GM12878 (cell line): ENCODE measurements around the gene ANKRD13C. TPM values are rescaled to one million over a fixed set of nuclear protein-coding genes. Genes with fewer than 3 reads are reported as not detected.

Experiments
- BCL11A ChIP-seq: IDR thresholded peaks from 2 replicates; pipeline ENCODE4 v1.6.1; 2011; ENCODE audit warnings: low read depth, low read length
- EGR1 ChIP-seq, 2 experiments: IDR thresholded peaks; 1 replicate in 1 of 2; 2 replicates in 1 of 2; pipeline ENCODE4 v1.6.1; 2011 to 2012; ENCODE audit warnings: low read depth in 2 of 2, low read length in 2 of 2, borderline replicate concordance in 1 of 2, mild to moderate bottlenecking in 1 of 2, moderate library complexity in 1 of 2
- HDGF ChIP-seq: fragments of 450-650 bp; IDR thresholded peaks from 2 replicates; pipeline ENCODE4 v1.6.1; 2016; ENCODE audit warnings: antibody characterized with exemption
- IRF3 ChIP-seq: fragments of 450-650 bp; IDR thresholded peaks from 2 replicates; pipeline ENCODE4 v1.6.1; 2014; ENCODE audit warnings: mild to moderate bottlenecking
- KAT2A ChIP-seq: conservative IDR thresholded peaks from 2 replicates; pipeline ENCODE4 v1.6.1; 2011; ENCODE audit warnings: low read depth, low read length; ENCODE audit not compliant: control insufficient read depth
- MTA3 ChIP-seq: IDR thresholded peaks from 2 replicates; pipeline ENCODE4 v1.6.1; 2012; ENCODE audit warnings: low read length, inconsistent platforms, borderline replicate concordance
- MXI1 ChIP-seq: fragments of 150-350 bp; IDR thresholded peaks from 2 replicates; pipeline ENCODE4 v1.6.1; 2011; ENCODE audit warnings: low read depth, mild to moderate bottlenecking, inconsistent platforms, low read length, improper control_type of control experiment
- NKRF ChIP-seq: fragments of 450-650 bp; conservative IDR thresholded peaks from 2 replicates; pipeline ENCODE4 v1.6.1; 2017; ENCODE audit warnings: mild to moderate bottlenecking, moderate library complexity
- PAX5 ChIP-seq: IDR thresholded peaks from 2 replicates; pipeline ENCODE4 v1.6.1; 2011; ENCODE audit warnings: low read depth, low read length, borderline replicate concordance
- PAX8 ChIP-seq: fragments of 450-650 bp; IDR thresholded peaks from 2 replicates; pipeline ENCODE4 v1.6.1; 2017; ENCODE audit warnings: mild to moderate bottlenecking, moderate library complexity
- POU2F2 ChIP-seq: IDR thresholded peaks from 3 replicates; pipeline ENCODE4 v1.6.1; 2011; ENCODE audit warnings: low read depth, mild to moderate bottlenecking, low read length, borderline replicate concordance
- RFX5 ChIP-seq: IDR thresholded peaks from 2 replicates; pipeline ENCODE4 v1.6.1; 2011; ENCODE audit warnings: low read depth, low read length, improper control_type of control experiment
- polyA plus RNA-seq, 11 experiments: library from polyadenylated mRNA; depleted of rRNA in 4 of 11; unstranded in 6 of 11; stranded (reverse) in 5 of 11; fragments of >200 nt; fragmentation: Nextera tagmentation in 4 of 11; fragmentation: Illumina TruSeq in 1 of 11; extraction: Ambion mirVana in 4 of 11; extraction: Trizol in 1 of 11; gene quantifications; 1 replicate in 1 of 11; 2 replicates in 10 of 11; pipeline versions ENCODE4 v1.2.1 to v1.2.3, GENCODE V29; 2011 to 2016; ENCODE audit warnings: inconsistent platforms in 2 of 11, missing spikeins in 2 of 11, low read depth in 1 of 11
- total RNA-seq, 4 experiments: library from RNA; depleted of rRNA in 3 of 4; stranded (reverse); fragments of >200 nt in 3 of 4; fragmentation: Illumina TruSeq in 1 of 4; extraction: Trizol in 1 of 4; gene quantifications; 2 replicates each; pipeline versions ENCODE4 v1.2.1 to v1.2.3, GENCODE V29; 2013 to 2021
- TF ChIP-seq, protein P1 (sequence below): IDR thresholded peaks from 2 replicates; pipeline ENCODE4 v1.6.1; 2012; ENCODE audit warnings: improper control_type of control experiment, low read depth, low read length; ENCODE audit not compliant: insufficient replicate concordance
- TF ChIP-seq, protein P2 (sequence below): IDR thresholded peaks from 2 replicates; pipeline ENCODE4 v1.6.1; 2012; ENCODE audit warnings: mild to moderate bottlenecking, low read depth, low read length
- TF ChIP-seq, protein P3 (sequence below): IDR thresholded peaks from 2 replicates; pipeline ENCODE4 v1.6.1; 2012; ENCODE audit warnings: low read length, inconsistent platforms

Gene ANKRD13C
- total and polyA plus RNA-seq, 10 of the 15 experiments (the other 5 are each of a cell fraction or from before 2014, with no cell fraction given): 3.7 to 24.4 (median 14.1) TPM

- TF ChIP-seq, protein P1, sequence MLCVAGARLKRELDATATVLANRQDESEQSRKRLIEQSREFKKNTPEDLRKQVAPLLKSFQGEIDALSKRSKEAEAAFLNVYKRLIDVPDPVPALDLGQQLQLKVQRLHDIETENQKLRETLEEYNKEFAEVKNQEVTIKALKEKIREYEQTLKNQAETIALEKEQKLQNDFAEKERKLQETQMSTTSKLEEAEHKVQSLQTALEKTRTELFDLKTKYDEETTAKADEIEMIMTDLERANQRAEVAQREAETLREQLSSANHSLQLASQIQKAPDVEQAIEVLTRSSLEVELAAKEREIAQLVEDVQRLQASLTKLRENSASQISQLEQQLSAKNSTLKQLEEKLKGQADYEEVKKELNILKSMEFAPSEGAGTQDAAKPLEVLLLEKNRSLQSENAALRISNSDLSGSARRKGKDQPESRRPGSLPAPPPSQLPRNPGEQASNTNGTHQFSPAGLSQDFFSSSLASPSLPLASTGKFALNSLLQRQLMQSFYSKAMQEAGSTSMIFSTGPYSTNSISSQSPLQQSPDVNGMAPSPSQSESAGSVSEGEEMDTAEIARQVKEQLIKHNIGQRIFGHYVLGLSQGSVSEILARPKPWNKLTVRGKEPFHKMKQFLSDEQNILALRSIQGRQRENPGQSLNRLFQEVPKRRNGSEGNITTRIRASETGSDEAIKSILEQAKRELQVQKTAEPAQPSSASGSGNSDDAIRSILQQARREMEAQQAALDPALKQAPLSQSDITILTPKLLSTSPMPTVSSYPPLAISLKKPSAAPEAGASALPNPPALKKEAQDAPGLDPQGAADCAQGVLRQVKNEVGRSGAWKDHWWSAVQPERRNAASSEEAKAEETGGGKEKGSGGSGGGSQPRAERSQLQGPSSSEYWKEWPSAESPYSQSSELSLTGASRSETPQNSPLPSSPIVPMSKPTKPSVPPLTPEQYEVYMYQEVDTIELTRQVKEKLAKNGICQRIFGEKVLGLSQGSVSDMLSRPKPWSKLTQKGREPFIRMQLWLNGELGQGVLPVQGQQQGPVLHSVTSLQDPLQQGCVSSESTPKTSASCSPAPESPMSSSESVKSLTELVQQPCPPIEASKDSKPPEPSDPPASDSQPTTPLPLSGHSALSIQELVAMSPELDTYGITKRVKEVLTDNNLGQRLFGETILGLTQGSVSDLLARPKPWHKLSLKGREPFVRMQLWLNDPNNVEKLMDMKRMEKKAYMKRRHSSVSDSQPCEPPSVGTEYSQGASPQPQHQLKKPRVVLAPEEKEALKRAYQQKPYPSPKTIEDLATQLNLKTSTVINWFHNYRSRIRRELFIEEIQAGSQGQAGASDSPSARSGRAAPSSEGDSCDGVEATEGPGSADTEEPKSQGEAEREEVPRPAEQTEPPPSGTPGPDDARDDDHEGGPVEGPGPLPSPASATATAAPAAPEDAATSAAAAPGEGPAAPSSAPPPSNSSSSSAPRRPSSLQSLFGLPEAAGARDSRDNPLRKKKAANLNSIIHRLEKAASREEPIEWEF: no peak
- no peak for TF ChIP-seq BCL11A
- no peak for TF ChIP-seq RFX5
- TF ChIP-seq HDGF: no peak
- TF ChIP-seq KAT2A: no peak
- peak; percentile 78 for TF ChIP-seq POU2F2
- TF ChIP-seq NKRF: no peak
- TF ChIP-seq IRF3: no peak
- TF ChIP-seq, protein P2, sequence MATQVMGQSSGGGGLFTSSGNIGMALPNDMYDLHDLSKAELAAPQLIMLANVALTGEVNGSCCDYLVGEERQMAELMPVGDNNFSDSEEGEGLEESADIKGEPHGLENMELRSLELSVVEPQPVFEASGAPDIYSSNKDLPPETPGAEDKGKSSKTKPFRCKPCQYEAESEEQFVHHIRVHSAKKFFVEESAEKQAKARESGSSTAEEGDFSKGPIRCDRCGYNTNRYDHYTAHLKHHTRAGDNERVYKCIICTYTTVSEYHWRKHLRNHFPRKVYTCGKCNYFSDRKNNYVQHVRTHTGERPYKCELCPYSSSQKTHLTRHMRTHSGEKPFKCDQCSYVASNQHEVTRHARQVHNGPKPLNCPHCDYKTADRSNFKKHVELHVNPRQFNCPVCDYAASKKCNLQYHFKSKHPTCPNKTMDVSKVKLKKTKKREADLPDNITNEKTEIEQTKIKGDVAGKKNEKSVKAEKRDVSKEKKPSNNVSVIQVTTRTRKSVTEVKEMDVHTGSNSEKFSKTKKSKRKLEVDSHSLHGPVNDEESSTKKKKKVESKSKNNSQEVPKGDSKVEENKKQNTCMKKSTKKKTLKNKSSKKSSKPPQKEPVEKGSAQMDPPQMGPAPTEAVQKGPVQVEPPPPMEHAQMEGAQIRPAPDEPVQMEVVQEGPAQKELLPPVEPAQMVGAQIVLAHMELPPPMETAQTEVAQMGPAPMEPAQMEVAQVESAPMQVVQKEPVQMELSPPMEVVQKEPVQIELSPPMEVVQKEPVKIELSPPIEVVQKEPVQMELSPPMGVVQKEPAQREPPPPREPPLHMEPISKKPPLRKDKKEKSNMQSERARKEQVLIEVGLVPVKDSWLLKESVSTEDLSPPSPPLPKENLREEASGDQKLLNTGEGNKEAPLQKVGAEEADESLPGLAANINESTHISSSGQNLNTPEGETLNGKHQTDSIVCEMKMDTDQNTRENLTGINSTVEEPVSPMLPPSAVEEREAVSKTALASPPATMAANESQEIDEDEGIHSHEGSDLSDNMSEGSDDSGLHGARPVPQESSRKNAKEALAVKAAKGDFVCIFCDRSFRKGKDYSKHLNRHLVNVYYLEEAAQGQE: no peak
- TF ChIP-seq EGR1 (IDR thresholded peaks at IDR 0.05; ENCODE audit: borderline replicate concordance in 1 of 2, low read depth in 2 of 2, low read length in 2 of 2): no peak
- TF ChIP-seq PAX5: 0 out of 2 replicates have a peak, but pooled peaks have one; percentile 6
- no peak for TF ChIP-seq PAX8
- TF ChIP-seq MXI1: peak; percentile 73
- TF ChIP-seq MTA3: peak; percentile 69; the same call in 1 of the 2 replicates
- TF ChIP-seq, protein P3, sequence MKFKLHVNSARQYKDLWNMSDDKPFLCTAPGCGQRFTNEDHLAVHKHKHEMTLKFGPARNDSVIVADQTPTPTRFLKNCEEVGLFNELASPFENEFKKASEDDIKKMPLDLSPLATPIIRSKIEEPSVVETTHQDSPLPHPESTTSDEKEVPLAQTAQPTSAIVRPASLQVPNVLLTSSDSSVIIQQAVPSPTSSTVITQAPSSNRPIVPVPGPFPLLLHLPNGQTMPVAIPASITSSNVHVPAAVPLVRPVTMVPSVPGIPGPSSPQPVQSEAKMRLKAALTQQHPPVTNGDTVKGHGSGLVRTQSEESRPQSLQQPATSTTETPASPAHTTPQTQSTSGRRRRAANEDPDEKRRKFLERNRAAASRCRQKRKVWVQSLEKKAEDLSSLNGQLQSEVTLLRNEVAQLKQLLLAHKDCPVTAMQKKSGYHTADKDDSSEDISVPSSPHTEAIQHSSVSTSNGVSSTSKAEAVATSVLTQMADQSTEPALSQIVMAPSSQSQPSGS: peak; percentile 81
Measured at GRCh38 chr1:70354332-70355110, at the start of gene ANKRD13C (continued).
